ENCODE results near the gene GRIA2. TPM values are rescaled to one million over a fixed set of nuclear protein-coding genes. Genes with fewer than 3 reads are reported as not detected.
"Not testable (repeated sequence)": the region's sequence is repeated elsewhere in the genome, so short reads cannot be mapped to it uniquely, and the experiment has no call there.

GRIA2 gene
- total RNA-seq, 2 experiments from 2014 or later: not detected

DNA sequence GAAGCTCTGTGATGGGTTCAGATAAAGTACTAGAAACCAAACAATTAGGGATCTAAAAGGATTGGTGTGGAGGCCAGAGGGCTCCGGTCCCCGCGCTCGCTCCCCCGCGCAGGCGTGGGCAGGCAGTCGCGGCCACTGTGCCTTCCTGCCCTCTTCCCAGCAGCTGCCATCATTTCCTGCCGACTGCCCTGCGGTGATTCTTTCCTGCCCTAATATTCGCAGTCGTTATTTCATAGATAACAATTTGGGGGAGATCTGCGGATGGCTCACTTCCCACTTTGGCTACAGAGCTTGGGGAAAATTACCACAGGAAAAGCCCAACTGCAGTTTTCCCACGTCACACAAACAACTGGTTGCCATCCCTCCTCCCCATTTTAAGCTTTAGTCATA is 2.2 kb downstream of the GRIA2 start:
- Mint-ChIP-seq H3K4me3 (no peak overlapping the region), H3K9me3 (peaks cover 6% of the 10 kb centered on the region), H3K36me3 (ENCODE audit: low read depth) (peaks cover 6% of the 10 kb centered on the region), H3K4me1 (ENCODE audit: low read depth) (peaks cover 4% of the 10 kb centered on the region), H3K27me3 (ENCODE audit: low read depth) (peaks cover 43% of the 10 kb centered on the region), H3K27ac (no peak overlapping the region)
- CTCF ChIA-PET: no interaction called here
- intact Hi-C loops (cut with micrococcal nuclease): no loop called here
- no peak for DNase-seq

DNA sequence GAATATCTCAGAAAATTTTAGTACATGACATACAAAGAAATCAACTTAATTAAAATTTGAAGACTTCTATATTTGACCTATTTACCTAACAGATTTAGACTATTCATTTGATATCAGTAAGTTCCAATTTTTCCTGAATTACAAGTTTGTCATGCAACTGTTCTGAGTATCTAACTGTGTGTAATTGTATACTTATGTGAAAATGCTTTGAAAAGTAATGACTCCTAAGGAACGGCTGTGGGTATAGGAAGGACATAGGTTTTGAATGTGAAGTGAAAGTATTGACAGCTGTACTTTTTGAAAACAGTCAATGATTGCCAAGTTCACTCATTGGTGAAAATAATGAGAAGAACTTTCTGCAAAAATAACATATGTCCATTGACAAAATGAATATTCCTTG is 2.9 kb downstream of the GRIA2 start:
- no peak for DNase-seq
- Mint-ChIP-seq H3K4me3 (no peak overlapping the region), H3K27ac (no peak overlapping the region), H3K27me3 (ENCODE audit: low read depth) (peaks cover 43% of the 10 kb centered on the region), H3K4me1 (ENCODE audit: low read depth) (peaks cover 4% of the 10 kb centered on the region), H3K9me3 (peaks cover 6% of the 10 kb centered on the region), H3K36me3 (ENCODE audit: low read depth) (peaks cover 6% of the 10 kb centered on the region)
- CTCF ChIA-PET: no interaction called here
- intact Hi-C loops (cut with micrococcal nuclease): no loop called here

DNA sequence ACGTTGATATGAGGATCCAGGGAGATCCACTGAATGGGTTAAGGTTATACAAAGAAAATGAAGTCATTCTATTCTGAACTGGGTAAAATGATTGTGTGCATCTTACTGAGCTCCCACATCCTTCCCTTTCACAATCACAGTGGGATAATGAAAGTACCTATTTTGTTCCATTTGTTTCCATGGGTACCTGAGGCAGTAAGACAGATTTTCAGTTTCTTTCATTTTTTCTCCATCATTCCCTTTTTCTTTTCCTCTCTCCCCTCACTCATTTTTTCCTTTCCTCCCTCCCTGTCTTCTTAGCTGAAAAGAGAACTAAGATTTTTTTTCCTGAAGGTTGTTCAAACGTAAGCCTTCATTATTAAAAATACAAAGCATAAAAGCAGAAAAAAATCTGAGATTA is 4.6 kb downstream of the GRIA2 start:
- peaks cover 3% of the 10 kb centered on the region for H3K4me1 Mint-ChIP-seq (ENCODE audit: low read depth)
- intact Hi-C loops (cut with micrococcal nuclease): no loop called here
- CTCF ChIA-PET: no interaction called here
- no peak for DNase-seq
- H3K27me3 Mint-ChIP-seq (ENCODE audit: low read depth): peaks cover 31% of the 10 kb centered on the region
- H3K27ac Mint-ChIP-seq: no peak overlapping the region
- H3K36me3 Mint-ChIP-seq (ENCODE audit: low read depth): peaks cover 4% of the 10 kb centered on the region
- peaks cover 4% of the 10 kb centered on the region for H3K9me3 Mint-ChIP-seq
- H3K4me3 Mint-ChIP-seq: no peak overlapping the region

DNA sequence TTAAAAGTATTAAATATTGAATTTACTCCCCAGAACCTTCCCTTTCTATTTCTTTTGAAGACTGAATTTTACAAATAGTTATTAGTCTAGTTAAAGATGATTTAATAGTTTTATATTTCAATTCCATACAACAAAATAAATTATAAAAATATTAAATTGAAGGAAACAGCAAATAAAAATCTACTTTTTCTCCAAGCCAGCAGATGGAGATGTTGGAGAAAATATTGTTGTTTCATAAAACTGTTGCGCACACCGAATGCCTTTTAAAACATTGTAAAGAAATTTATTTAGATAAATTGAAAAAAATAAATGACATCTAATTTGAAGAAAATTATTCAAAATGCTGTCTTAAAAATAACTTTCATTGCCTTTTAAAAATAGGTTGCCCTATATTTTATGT is 5.5 kb downstream of the GRIA2 start:
- DNase-seq: no peak
- Mint-ChIP-seq H3K36me3 (ENCODE audit: low read depth) (peaks cover 4% of the 10 kb centered on the region), H3K27me3 (ENCODE audit: low read depth) (peaks cover 25% of the 10 kb centered on the region), H3K4me1 (ENCODE audit: low read depth) (peaks cover 3% of the 10 kb centered on the region), H3K4me3 (no peak overlapping the region), H3K27ac (no peak overlapping the region), H3K9me3 (peaks cover 6% of the 10 kb centered on the region)
- intact Hi-C loops (cut with micrococcal nuclease): no loop called here
- CTCF ChIA-PET: interaction anchor here (0.7 kb wide), 1 partner anchor 141 kb away, joined by 3 read pairs; no protein-coding TSS in a partner anchor

DNA sequence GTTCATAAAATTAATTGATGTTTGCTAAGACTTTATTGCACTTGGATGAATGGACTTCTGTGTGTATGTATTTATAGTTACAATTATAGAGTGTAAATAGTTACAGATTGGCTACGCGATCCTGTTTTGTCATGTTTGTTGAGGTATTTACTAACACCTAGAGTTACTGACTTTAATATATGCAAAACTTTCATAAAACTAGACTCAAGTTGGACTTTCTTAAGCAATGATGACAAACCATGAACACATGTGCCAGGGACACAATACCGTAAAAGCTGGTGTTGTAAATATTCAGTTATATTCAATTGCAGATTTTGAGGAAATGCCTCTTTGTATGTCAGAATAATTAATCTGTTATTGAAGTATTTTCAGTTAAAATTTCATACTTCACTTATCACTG is 6.1 kb downstream of the GRIA2 start:
- Mint-ChIP-seq H3K27ac (no peak overlapping the region), H3K27me3 (ENCODE audit: low read depth) (peaks cover 19% of the 10 kb centered on the region), H3K4me1 (ENCODE audit: low read depth) (peaks cover 2% of the 10 kb centered on the region), H3K4me3 (no peak overlapping the region), H3K36me3 (ENCODE audit: low read depth) (peaks cover 2% of the 10 kb centered on the region), H3K9me3 (peaks cover 4% of the 10 kb centered on the region)
- CTCF ChIA-PET: no interaction called here
- DNase-seq: no peak
- intact Hi-C loops (cut with micrococcal nuclease): no loop called here

DNA sequence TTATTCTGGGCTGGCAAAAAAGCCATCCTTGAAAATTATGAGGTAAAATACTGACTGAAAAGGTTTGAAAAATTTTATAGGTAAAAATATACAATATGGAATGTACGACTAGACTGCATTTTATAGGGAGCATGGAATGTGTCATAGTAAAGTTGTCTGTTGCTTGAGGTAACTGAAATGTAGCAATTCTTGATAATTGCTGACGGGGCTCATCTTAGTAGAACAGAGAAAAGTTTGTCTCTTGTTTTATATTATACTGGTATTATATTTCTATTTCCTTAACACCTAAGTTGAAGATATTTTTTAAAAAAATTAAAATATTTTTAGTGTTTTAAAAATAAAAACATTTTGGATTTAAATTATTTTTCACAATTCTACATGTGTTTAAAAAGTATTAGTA is 11.0 kb downstream of the GRIA2 start:
- Mint-ChIP-seq H3K9me3 (peaks cover 2% of the 10 kb centered on the region), H3K4me3 (no peak overlapping the region)

DNA sequence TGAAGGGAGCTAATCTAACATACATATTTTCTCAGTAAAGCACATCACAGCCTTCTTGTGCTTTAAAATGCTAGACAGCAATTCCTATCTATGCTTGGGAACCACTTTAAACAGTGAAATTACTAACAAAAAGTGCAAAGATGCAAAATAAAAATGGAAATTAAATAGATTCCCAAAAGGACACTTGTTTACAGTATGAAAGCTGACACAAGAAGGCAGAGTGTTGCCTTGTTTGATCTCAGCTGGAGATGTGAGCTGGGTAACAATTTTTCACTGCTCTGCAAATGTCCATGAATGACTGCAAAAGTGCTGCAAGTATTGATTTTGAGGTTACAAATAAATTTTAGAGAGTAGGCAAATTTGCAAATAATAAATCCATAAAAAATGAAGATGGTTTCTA is 22.3 kb downstream of the GRIA2 start:
- intact Hi-C loops (cut with micrococcal nuclease): no loop called here
- no peaks in the 10 kb centered on the region for H3K4me1 Mint-ChIP-seq (ENCODE audit: low read depth)
- H3K9me3 Mint-ChIP-seq: no peaks in the 10 kb centered on the region
- DNase-seq: no peak
- CTCF ChIA-PET: no interaction called here
- no peak overlapping the region for H3K4me3 Mint-ChIP-seq
- H3K36me3 Mint-ChIP-seq (ENCODE audit: low read depth): no peaks in the 10 kb centered on the region
- no peak overlapping the region for H3K27ac Mint-ChIP-seq
- H3K27me3 Mint-ChIP-seq (ENCODE audit: low read depth): no peaks in the 10 kb centered on the region

More for the DNA sequence above, 11.0 kb downstream of the GRIA2 start:
- Mint-ChIP-seq H3K4me1 (ENCODE audit: low read depth) (no peaks in the 10 kb centered on the region), H3K27me3 (ENCODE audit: low read depth) (no peaks in the 10 kb centered on the region), H3K27ac (no peak overlapping the region), H3K36me3 (ENCODE audit: low read depth) (no peaks in the 10 kb centered on the region)
- CTCF ChIA-PET: no interaction called here
- DNase-seq: no peak
- intact Hi-C loops (cut with micrococcal nuclease): no loop called here

DNA sequence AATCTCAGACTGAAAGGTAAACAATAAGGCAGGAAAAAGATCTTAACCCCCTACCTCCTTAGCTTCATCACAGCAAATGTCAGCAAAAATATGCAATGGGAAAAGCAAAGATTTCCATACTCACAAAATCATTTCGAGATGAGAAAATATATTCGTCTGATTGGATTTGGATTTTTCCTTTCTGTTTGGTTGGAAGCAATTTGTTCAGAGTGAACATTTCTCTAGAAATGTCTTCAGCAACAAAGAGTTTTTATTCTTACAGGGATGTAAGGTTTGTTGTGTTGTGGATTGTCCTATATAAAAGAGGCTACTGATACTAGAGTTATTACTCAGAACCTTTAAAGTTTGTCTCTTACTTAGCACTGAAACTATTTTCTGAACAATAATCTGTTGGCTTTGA is 23.8 kb downstream of the GRIA2 start:
- no peak for DNase-seq
- intact Hi-C loops (cut with micrococcal nuclease): no loop called here
- Mint-ChIP-seq H3K27me3 (ENCODE audit: low read depth) (no peaks in the 10 kb centered on the region), H3K27ac (no peak overlapping the region), H3K4me1 (ENCODE audit: low read depth) (no peaks in the 10 kb centered on the region), H3K4me3 (no peak overlapping the region), H3K36me3 (ENCODE audit: low read depth) (no peaks in the 10 kb centered on the region), H3K9me3 (no peaks in the 10 kb centered on the region)
- CTCF ChIA-PET: no interaction called here

DNA sequence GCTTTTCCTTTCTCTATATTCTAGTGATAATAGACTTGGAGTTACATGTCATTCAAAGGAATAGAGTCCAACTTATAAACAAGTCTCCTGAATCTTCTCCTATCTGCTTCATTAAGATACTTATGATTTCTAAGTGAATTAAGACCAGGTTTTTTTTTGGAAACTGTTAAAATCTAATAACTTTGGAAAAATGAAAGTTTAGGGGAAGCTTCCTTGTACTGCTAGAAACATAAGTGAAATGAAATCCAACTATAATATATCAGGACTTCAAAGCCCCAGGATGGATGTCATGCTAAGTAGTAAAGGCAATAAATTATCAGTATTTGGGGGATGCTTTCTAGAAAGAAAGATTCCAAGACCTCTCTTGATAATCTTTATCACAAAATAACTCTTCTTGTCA is 24.8 kb downstream of the GRIA2 start:
- no peak for DNase-seq
- Mint-ChIP-seq H3K27me3 (ENCODE audit: low read depth) (no peaks in the 10 kb centered on the region), H3K36me3 (ENCODE audit: low read depth) (no peaks in the 10 kb centered on the region), H3K27ac (no peak overlapping the region), H3K4me3 (no peak overlapping the region), H3K9me3 (no peaks in the 10 kb centered on the region), H3K4me1 (ENCODE audit: low read depth) (no peaks in the 10 kb centered on the region)
- CTCF ChIA-PET: no interaction called here
- intact Hi-C loops (cut with micrococcal nuclease): no loop called here

DNA sequence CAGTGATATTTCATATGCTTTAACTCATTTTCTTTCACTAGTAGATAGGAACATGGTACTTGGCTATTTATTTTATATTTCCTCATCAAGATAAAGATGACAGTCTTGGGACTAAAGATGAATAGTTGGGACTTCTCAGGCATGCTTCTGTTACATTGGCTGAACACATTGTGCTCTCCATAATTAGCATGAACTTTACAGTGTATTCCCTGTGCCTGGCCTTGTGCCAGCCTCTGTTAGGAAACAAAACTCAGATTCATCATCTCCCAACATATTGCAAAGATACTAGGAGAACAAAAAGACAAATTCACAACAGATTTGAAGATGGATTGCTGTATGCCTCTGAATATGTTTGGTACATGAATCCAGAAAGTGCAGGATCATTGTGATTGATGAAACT is 26.4 kb downstream of the GRIA2 start:
- no peaks in the 10 kb centered on the region for H3K9me3 Mint-ChIP-seq
- no peaks in the 10 kb centered on the region for H3K27me3 Mint-ChIP-seq (ENCODE audit: low read depth)
- CTCF ChIA-PET: no interaction called here
- H3K4me3 Mint-ChIP-seq: no peak overlapping the region
- H3K36me3 Mint-ChIP-seq (ENCODE audit: low read depth): no peaks in the 10 kb centered on the region
- no peak for DNase-seq
- no peak overlapping the region for H3K27ac Mint-ChIP-seq
- no peaks in the 10 kb centered on the region for H3K4me1 Mint-ChIP-seq (ENCODE audit: low read depth)
- intact Hi-C loops (cut with micrococcal nuclease): no loop called here

DNA sequence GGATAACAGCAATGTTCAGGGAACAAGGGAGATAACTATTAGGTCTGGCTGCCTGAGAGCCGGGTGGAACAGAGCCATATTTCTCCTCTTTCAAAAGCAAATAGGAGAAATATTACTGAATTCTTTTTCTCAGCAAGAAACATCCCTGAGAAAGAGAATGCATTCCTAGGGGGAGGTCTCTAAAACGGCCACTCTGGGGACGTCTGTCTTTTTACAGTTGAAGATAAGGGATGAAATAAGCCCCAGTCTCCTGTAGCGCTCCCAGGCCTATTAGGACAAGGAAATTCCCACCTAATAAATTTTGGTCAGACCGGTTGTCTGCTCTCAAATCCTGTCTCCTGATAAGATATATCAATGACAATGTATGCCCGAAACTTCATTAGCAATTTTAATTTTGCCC is 37.6 kb downstream of the GRIA2 start:
- CTCF ChIA-PET; H3K27ac Mint-ChIP-seq; DNase-seq; H3K4me3 Mint-ChIP-seq; H3K4me1 Mint-ChIP-seq (ENCODE audit: low read depth); H3K27me3 Mint-ChIP-seq (ENCODE audit: low read depth); intact Hi-C loops (cut with micrococcal nuclease); H3K36me3 Mint-ChIP-seq (ENCODE audit: low read depth): not testable (repeated sequence)
- H3K9me3 Mint-ChIP-seq: peaks cover 11% of the 10 kb centered on the region

DNA sequence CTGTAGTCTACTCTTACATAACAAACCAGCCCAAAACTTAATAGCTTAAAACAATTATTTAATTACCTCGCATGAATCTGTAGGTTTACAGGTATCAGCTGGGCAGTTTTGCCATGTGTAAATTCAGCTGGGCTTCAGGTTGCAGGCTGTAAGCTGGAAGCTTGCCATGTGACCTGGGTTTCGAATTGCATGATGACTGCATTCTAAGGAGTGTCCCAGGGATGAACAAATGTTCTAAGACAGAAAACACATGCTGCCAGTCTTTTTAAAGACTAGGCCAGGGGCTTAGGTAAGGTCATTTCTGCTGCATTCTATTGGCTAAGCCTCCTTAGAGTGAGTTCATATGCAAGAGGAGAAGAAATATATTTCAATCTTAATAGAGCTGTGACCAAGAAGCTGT is 44.8 kb downstream of the GRIA2 start:
- Mint-ChIP-seq H3K9me3 (peaks cover 13% of the 10 kb centered on the region), H3K4me1 (ENCODE audit: low read depth) (no peaks in the 10 kb centered on the region), H3K4me3 (no peak overlapping the region), H3K27me3 (ENCODE audit: low read depth) (no peaks in the 10 kb centered on the region), H3K27ac (no peak overlapping the region), H3K36me3 (ENCODE audit: low read depth) (no peaks in the 10 kb centered on the region)
- CTCF ChIA-PET: no interaction called here
- DNase-seq: no peak
- intact Hi-C loops (cut with micrococcal nuclease): no loop called here

DNA sequence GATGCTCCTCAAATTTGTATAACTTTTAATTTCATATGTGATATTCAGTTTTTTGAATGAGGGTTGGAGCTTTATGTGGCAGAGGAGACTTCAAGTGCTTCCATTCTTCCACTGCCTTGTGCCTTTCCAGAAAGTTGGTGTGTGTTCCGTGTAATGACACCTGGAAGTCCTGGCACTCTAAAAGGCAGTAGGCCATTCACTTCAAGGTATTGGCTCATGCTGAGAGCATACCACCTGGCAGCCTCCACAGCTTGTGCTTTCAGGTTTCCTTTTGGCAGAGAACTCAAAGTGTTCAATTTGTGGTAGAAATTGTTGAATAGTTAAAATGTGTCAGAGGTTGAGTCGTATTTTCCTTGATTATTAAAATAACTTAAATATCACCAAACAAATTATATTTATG is 49.6 kb downstream of the GRIA2 start:
- no peak overlapping the region for H3K4me3 Mint-ChIP-seq
- H3K27me3 Mint-ChIP-seq (ENCODE audit: low read depth): no peaks in the 10 kb centered on the region
- H3K36me3 Mint-ChIP-seq (ENCODE audit: low read depth): no peaks in the 10 kb centered on the region
- peaks cover 15% of the 10 kb centered on the region for H3K9me3 Mint-ChIP-seq
- intact Hi-C loops (cut with micrococcal nuclease): no loop called here
- H3K27ac Mint-ChIP-seq: no peak overlapping the region
- no peak for DNase-seq
- H3K4me1 Mint-ChIP-seq (ENCODE audit: low read depth): no peaks in the 10 kb centered on the region
- CTCF ChIA-PET: interaction anchor here (0.6 kb wide), 2 partner anchors 139 to 169 kb away, joined by 3 read pairs; no protein-coding TSS in a partner anchor

DNA sequence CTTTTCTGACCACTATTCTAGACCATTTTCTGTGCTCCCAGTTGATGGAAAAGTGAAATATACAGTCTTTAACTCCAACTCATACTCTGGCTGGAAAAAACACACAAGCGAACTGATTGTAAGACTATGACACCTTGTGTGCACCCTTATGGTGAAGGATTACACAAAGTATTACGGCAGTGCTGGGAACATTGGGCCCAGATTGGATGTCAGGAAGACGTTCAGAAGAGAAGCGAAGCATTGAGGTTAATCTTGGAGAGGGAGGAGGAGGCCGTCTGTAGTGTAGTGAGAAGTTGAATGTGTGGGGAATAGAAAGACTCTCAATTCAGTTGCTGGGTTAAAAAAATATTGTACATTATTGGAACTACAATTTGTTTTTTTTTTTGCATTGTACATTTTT is 50.0 kb downstream of the GRIA2 start:
- no peak for DNase-seq
- peaks cover 14% of the 10 kb centered on the region for H3K9me3 Mint-ChIP-seq
- CTCF ChIA-PET: interaction anchor here (0.6 kb wide), 2 partner anchors 140 to 168 kb away, joined by 3 read pairs; no protein-coding TSS in a partner anchor
- intact Hi-C loops (cut with micrococcal nuclease): no loop called here
- H3K27ac Mint-ChIP-seq: no peak overlapping the region
- no peaks in the 10 kb centered on the region for H3K4me1 Mint-ChIP-seq (ENCODE audit: low read depth)
- H3K36me3 Mint-ChIP-seq (ENCODE audit: low read depth): no peaks in the 10 kb centered on the region
- H3K27me3 Mint-ChIP-seq (ENCODE audit: low read depth): no peaks in the 10 kb centered on the region
- no peak overlapping the region for H3K4me3 Mint-ChIP-seq

Data from activated naive CD4-positive, alpha-beta T cell treated with anti-CD3 and anti-CD28 coated beads for 36 hours (primary cell).